Keratinocyte (primary cell): ENCODE data around the gene CASK.

Source experiments
- EZH2 ChIP-seq: IDR thresholded peaks from one replicate; pipeline ENCODE4 v1.6.1; 2012; ENCODE audit warnings: inconsistent platforms, mild to moderate bottlenecking, low read length, moderate library complexity
- TF ChIP-seq, protein P1 (sequence below), 3 experiments: IDR thresholded peaks in 1 of 3; conservative IDR thresholded peaks in 1 of 3; optimal IDR thresholded peaks in 1 of 3; 2 replicates in 2 of 3; 3 replicates in 1 of 3; pipeline versions ENCODE3 to v1.5.1; 2011; ENCODE audit warnings: low read length in 3 of 3, mild to moderate bottlenecking in 3 of 3, moderate library complexity in 2 of 3, control low read depth in 1 of 3, inconsistent platforms in 1 of 3; ENCODE audit not compliant: insufficient read depth in 2 of 3; ENCODE audit errors: extremely low read depth in 1 of 3

DNA sequence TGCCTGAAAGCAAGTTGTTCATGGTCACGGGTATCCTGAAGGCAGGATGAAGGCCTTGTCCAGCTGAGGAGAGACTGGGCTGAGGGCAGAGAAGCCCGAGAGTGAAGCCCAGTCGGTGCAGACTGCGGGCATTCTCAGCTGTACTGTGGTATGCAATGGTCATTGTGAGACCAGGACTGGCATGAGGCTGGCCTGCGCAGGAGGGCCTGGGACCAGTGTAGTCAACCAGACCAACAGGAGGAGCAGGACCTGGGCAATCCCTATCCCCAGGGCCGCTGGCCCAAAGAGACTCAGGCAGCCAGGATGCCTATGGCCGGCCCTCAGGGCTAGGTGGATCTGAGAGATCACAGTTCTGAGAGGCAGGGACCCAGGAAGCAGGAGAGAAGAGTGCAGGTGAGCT, 394.6 kb downstream of the CASK start:
- TF ChIP-seq, protein P1, sequence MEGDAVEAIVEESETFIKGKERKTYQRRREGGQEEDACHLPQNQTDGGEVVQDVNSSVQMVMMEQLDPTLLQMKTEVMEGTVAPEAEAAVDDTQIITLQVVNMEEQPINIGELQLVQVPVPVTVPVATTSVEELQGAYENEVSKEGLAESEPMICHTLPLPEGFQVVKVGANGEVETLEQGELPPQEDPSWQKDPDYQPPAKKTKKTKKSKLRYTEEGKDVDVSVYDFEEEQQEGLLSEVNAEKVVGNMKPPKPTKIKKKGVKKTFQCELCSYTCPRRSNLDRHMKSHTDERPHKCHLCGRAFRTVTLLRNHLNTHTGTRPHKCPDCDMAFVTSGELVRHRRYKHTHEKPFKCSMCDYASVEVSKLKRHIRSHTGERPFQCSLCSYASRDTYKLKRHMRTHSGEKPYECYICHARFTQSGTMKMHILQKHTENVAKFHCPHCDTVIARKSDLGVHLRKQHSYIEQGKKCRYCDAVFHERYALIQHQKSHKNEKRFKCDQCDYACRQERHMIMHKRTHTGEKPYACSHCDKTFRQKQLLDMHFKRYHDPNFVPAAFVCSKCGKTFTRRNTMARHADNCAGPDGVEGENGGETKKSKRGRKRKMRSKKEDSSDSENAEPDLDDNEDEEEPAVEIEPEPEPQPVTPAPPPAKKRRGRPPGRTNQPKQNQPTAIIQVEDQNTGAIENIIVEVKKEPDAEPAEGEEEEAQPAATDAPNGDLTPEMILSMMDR (optimal IDR thresholded peaks at IDR 0.05 in 1 of 3, IDR thresholded peaks at IDR 0.05 in 1 of 3, conservative IDR thresholded peaks at IDR 0.05 in 1 of 3; ENCODE audit: extremely low read depth in 1 of 3, insufficient read depth in 2 of 3, low read length in 3 of 3) = no peak
- TF ChIP-seq EZH2 = no peak
